Measurements from ENCODE around the gene MYRFL.

GRCh38 chr12:69789351-69789750 is 35.7 kb upstream of the MYRFL start:
- TF ChIP-seq ATF2 (CRISPR knock-in tag; IDR thresholded peaks at IDR 0.05; ENCODE audit: borderline replicate concordance, low read depth), result no peak
- no peak for TF ChIP-seq SP1 (CRISPR knock-in tag; conservative IDR thresholded peaks at IDR 0.05)
- TF ChIP-seq ZNF121 (CRISPR knock-in tag; IDR thresholded peaks at IDR 0.05), result no peak
- no peak for TF ChIP-seq CTCF (IDR thresholded peaks at IDR 0.05)
- TF ChIP-seq MAX (CRISPR knock-in tag; IDR thresholded peaks at IDR 0.05), result no peak
- no peak for TF ChIP-seq AFF4 (CRISPR knock-in tag; IDR thresholded peaks at IDR 0.05; ENCODE audit: borderline replicate concordance)

Measured in WTC11 (cell line).